H9 (cell line): ENCODE data around the gene PDGFB. TPM values are rescaled to one million over a fixed set of nuclear protein-coding genes. Genes with fewer than 3 reads are reported as not detected.

ENCODE experiments used
- DNase-seq: peaks from one replicate; pipeline ENCODE4 v3.0.0-alpha.2; 2017
- H2AFZ ChIP-seq: one replicate; pipeline ENCODE4 v1.6.1; 2013; ENCODE audit warnings: mild to moderate bottlenecking, low read length, control low read depth, moderate library complexity
- H2AK5ac ChIP-seq: 2 replicates; pipeline ENCODE4 v1.6.1; 2013; ENCODE audit warnings: low read length, control low read depth, mixed read lengths; ENCODE audit not compliant: insufficient read length
- H2BK120ac ChIP-seq: one replicate; pipeline ENCODE4 v1.6.1; 2013; ENCODE audit warnings: low read depth, mild to moderate bottlenecking, low read length, control low read depth, inconsistent platforms; ENCODE audit not compliant: poor library complexity, severe bottlenecking
- H2BK12ac ChIP-seq: 2 replicates; pipeline ENCODE4 v1.6.1; 2013; ENCODE audit warnings: low read length, control low read depth, mixed read lengths, low read depth; ENCODE audit not compliant: insufficient read length
- H2BK15ac ChIP-seq: 2 replicates; pipeline ENCODE4 v1.6.1; 2013; ENCODE audit warnings: low read depth, low read length, control low read depth
- H2BK20ac ChIP-seq: one replicate; pipeline ENCODE4 v1.6.1; 2013; ENCODE audit warnings: low read depth, mild to moderate bottlenecking, low read length, control low read depth, inconsistent platforms; ENCODE audit not compliant: poor library complexity, severe bottlenecking
- H2BK5ac ChIP-seq: 2 replicates; pipeline ENCODE4 v1.6.1; 2013; ENCODE audit warnings: low read length, control low read depth, mixed read lengths; ENCODE audit not compliant: insufficient read length
- H3K14ac ChIP-seq: 2 replicates; pipeline ENCODE4 v1.6.1; 2013; ENCODE audit warnings: low read length, control low read depth; ENCODE audit not compliant: insufficient read depth
- H3K18ac ChIP-seq: 2 replicates; pipeline ENCODE4 v1.6.1; 2013; ENCODE audit warnings: low read depth, mild to moderate bottlenecking, mixed read lengths, low read length, control low read depth; ENCODE audit not compliant: insufficient read length
- H3K23ac ChIP-seq: 2 replicates; pipeline ENCODE4 v1.6.1; 2013; ENCODE audit warnings: low read length, control low read depth, mixed read lengths, low read depth; ENCODE audit not compliant: insufficient read length
- H3K23me2 ChIP-seq: 2 replicates; pipeline ENCODE4 v1.6.1; 2013; ENCODE audit warnings: low read depth, mild to moderate bottlenecking, mixed read lengths, low read length, control low read depth; ENCODE audit not compliant: insufficient read length, poor library complexity, severe bottlenecking
- H3K27ac ChIP-seq: 2 replicates; pipeline ENCODE4 v1.5.1; 2013; ENCODE audit warnings: low read length, control low read depth, mixed read lengths, low read depth; ENCODE audit not compliant: insufficient read length
- H3K27me3 ChIP-seq: 2 replicates; pipeline ENCODE4 v1.6.1; 2013; ENCODE audit warnings: low read length, control low read depth, inconsistent platforms; ENCODE audit not compliant: insufficient read depth
- H3K4ac ChIP-seq: 2 replicates; pipeline ENCODE4 v1.6.1; 2013; ENCODE audit warnings: low read depth, mild to moderate bottlenecking, control low read depth, inconsistent platforms, low read length, moderate library complexity
- H3K4me1 ChIP-seq: 2 replicates; pipeline ENCODE4 v1.6.1; 2013; ENCODE audit warnings: low read length, control low read depth, inconsistent platforms; ENCODE audit not compliant: insufficient read depth
- H3K4me2 ChIP-seq: 2 replicates; pipeline ENCODE4 v1.6.1; 2013; ENCODE audit warnings: low read length, control low read depth, mixed read lengths; ENCODE audit not compliant: insufficient read length, insufficient read depth
- H3K56ac ChIP-seq: 2 replicates; pipeline ENCODE4 v1.6.1; 2013; ENCODE audit warnings: low read depth, mild to moderate bottlenecking, mixed read lengths, low read length, control low read depth; ENCODE audit not compliant: insufficient read length
- H3K79me1 ChIP-seq: 2 replicates; pipeline ENCODE4 v1.6.1; 2013; ENCODE audit warnings: low read depth, mild to moderate bottlenecking, moderate library complexity, low read length, control low read depth, inconsistent platforms; ENCODE audit not compliant: insufficient read depth, poor library complexity, severe bottlenecking
- H3K79me2 ChIP-seq: 2 replicates; pipeline ENCODE4 v1.6.1; 2013; ENCODE audit warnings: low read length, control low read depth, inconsistent platforms; ENCODE audit not compliant: insufficient read depth
- H3K9ac ChIP-seq: 2 replicates; pipeline ENCODE4 v1.6.1; 2013; ENCODE audit warnings: low read length, control low read depth, mixed read lengths; ENCODE audit not compliant: insufficient read length; ENCODE audit errors: extremely low read depth
- H3K9me3 ChIP-seq: one replicate; pipeline ENCODE4 v1.6.1; 2013; ENCODE audit warnings: low read depth, low read length, inconsistent platforms; ENCODE audit not compliant: control insufficient read depth
- H3T11ph ChIP-seq: one replicate; pipeline ENCODE4 v1.6.1; 2013; ENCODE audit warnings: mild to moderate bottlenecking, low read length, control low read depth, inconsistent platforms
- H4K20me1 ChIP-seq: one replicate; pipeline ENCODE4 v1.6.1; 2013; ENCODE audit not compliant: control insufficient read depth, insufficient read length, insufficient read depth
- H4K5ac ChIP-seq: 2 replicates; pipeline ENCODE4 v1.6.1; 2013; ENCODE audit warnings: low read depth, mild to moderate bottlenecking, mixed read lengths, low read length, control low read depth; ENCODE audit not compliant: insufficient read length
- H4K8ac ChIP-seq: replicated peaks from 2 replicates; pipeline ENCODE4 v1.6.1; 2013; ENCODE audit warnings: low read length, control low read depth, mixed read lengths, low read depth; ENCODE audit not compliant: insufficient read length
- H4K91ac ChIP-seq: 2 replicates; pipeline ENCODE4 v1.6.1; 2013; ENCODE audit warnings: low read depth, mild to moderate bottlenecking, moderate library complexity, mixed read lengths, low read length, control low read depth; ENCODE audit not compliant: insufficient read length
- H3K27ac Mint-ChIP-seq, 3 experiments: 2 replicates in 2 of 3; 3 replicates in 1 of 3; pipeline ENCODE4 v1.8.0; 2020 to 2021; ENCODE audit warnings: mixed read lengths in 3 of 3, mild to moderate bottlenecking in 1 of 3, moderate library complexity in 1 of 3
- H3K27me3 Mint-ChIP-seq: 2 replicates; pipeline ENCODE4 v1.8.0; 2021; ENCODE audit warnings: low read depth, mild to moderate bottlenecking, moderate library complexity, mixed read lengths
- H3K36me3 Mint-ChIP-seq, 3 experiments: 2 replicates in 2 of 3; 3 replicates in 1 of 3; pipeline ENCODE4 v1.8.0; 2020 to 2021; ENCODE audit warnings: low read depth in 3 of 3, mixed read lengths in 3 of 3; ENCODE audit not compliant: insufficient read depth in 1 of 3
- H3K4me1 Mint-ChIP-seq, 2 experiments: 2 replicates each; pipeline ENCODE4 v1.8.0; 2020; ENCODE audit warnings: mixed read lengths in 2 of 2
- H3K4me3 Mint-ChIP-seq, 2 experiments: 2 replicates in 1 of 2; 3 replicates in 1 of 2; pipeline ENCODE4 v1.8.0; 2020 to 2021; ENCODE audit warnings: mild to moderate bottlenecking in 2 of 2, mixed read lengths in 2 of 2, moderate library complexity in 1 of 2
- H3K9me3 Mint-ChIP-seq, 2 experiments: 2 replicates in 1 of 2; 3 replicates in 1 of 2; pipeline ENCODE4 v1.8.0; 2020; ENCODE audit warnings: mild to moderate bottlenecking in 2 of 2, mixed read lengths in 2 of 2, moderate library complexity in 1 of 2
- WGBS: extraction: QIAGEN DNeasy Blood & Tissue Kit; methylation state at CpG from one replicate; pipeline ENCODE4 v1.1.7; 2013; ENCODE audit warnings: missing lambda C conversion rate, low lambda C conversion rate, mixed read lengths; ENCODE audit not compliant: insufficient read length; ENCODE audit errors: extremely low coverage; 5-methylcytosine and 5-hydroxymethylcytosine counted together
- total RNA-seq: library from RNA; stranded (reverse); gene quantifications from 2 replicates; pipeline ENCODE4 v1.2.1, GENCODE V29; 2021
- TF ChIP-seq, protein P1 (sequence below): fragments of 200-600 bp; sonication (generic); conservative IDR thresholded peaks from 3 replicates; pipeline ENCODE4 v1.8.0; 2021; ENCODE audit warnings: antibody characterized with exemption, mild to moderate bottlenecking

PDGFB gene
- total RNA-seq, 1 experiment from 2014 or later, result 6.1 TPM

DNA sequence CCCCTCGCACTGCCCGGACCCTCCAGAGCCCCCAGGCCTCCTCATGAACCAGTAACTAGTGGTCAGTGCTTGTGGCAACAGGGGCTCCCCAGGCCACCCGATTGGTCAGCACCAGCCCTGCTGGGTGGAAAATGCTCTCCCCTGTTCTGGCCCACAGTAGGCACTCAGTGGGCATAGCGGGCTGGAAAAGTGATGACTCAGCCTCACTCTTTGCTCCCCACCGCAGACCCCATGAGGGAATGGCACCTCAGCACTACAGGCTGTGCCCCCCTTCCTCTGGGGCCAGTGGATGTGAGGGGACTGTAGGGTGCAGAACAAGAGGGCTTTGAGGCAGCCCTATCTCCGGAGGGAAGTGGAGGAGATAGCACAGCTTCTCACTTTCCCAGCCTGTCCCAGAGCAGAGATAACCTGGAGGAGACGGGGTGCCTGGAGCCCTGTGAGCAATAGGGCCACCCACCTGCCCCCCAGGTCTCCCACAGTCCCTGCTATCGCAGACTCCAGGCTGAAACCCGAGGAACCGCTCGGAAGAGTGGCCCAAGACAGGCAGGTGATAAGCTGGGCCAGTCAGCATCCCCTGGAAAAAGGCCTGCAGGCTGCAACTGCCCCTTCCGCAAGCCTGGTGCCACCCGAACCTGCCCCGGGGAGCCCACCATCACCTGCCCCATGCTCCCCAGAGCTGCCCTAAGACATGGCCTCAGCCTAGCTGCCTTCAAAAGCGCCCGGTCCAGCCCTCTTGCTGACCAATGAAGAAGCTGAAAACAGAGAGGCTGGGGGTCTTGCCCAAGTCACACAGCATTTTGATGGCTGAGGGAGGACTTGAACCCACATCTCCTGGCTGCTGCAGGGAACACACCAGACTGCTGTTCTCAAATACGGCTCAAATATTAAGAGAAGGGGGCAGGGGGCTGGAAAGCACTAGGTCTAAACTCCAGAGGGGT is 29.4 kb upstream of the PDGFB start:
- TF ChIP-seq, protein P1, sequence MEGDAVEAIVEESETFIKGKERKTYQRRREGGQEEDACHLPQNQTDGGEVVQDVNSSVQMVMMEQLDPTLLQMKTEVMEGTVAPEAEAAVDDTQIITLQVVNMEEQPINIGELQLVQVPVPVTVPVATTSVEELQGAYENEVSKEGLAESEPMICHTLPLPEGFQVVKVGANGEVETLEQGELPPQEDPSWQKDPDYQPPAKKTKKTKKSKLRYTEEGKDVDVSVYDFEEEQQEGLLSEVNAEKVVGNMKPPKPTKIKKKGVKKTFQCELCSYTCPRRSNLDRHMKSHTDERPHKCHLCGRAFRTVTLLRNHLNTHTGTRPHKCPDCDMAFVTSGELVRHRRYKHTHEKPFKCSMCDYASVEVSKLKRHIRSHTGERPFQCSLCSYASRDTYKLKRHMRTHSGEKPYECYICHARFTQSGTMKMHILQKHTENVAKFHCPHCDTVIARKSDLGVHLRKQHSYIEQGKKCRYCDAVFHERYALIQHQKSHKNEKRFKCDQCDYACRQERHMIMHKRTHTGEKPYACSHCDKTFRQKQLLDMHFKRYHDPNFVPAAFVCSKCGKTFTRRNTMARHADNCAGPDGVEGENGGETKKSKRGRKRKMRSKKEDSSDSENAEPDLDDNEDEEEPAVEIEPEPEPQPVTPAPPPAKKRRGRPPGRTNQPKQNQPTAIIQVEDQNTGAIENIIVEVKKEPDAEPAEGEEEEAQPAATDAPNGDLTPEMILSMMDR, result no peak
- H2BK15ac ChIP-seq, result no peak overlapping the region
- H3K79me2 ChIP-seq, result no peaks in the 10 kb centered on the region
- peaks cover 12 to 19% of the 10 kb centered on the region in 2 experiments for H3K4me1 Mint-ChIP-seq
- H3K4ac ChIP-seq, result no peak overlapping the region
- no peak overlapping the region for H3K4me2 ChIP-seq
- H3K4me3 Mint-ChIP-seq, result no peak overlapping the region
- no peak overlapping the region for H2BK5ac ChIP-seq
- no peak overlapping the region for H3K14ac ChIP-seq
- no peak overlapping the region for H4K5ac ChIP-seq
- H3K27ac Mint-ChIP-seq, result no peak overlapping the region
- no CpG with 5 or more reads among the region's 17 CpGs for WGBS
- H3K9ac ChIP-seq, result no peak overlapping the region
- H2AK5ac ChIP-seq, result no peak overlapping the region
- H2BK120ac ChIP-seq, result no peak overlapping the region
- H2BK20ac ChIP-seq, result no peak overlapping the region
- H3K23ac ChIP-seq, result no peak overlapping the region
- H3K18ac ChIP-seq, result no peak overlapping the region
- H3K23me2 ChIP-seq, result no peaks in the 10 kb centered on the region
- H3K4me1 ChIP-seq, result peaks cover under 1% of the 10 kb centered on the region; the same call in 1 of the 2 replicates
- H3K56ac ChIP-seq, result no peak overlapping the region
- peaks cover 7 to 20% (median 10%) of the 10 kb centered on the region in 3 experiments; a peak in 4 of 7 replicates for H3K36me3 Mint-ChIP-seq
- no peaks in the 10 kb centered on the region for H3K9me3 ChIP-seq
- H3K9me3 Mint-ChIP-seq, result peaks cover 13 to 15% of the 10 kb centered on the region in 2 experiments
- H3K27ac ChIP-seq, result no peak overlapping the region
- H3K27me3 Mint-ChIP-seq, result peaks cover 9% of the 10 kb centered on the region
- H2BK12ac ChIP-seq, result no peak overlapping the region
- H3T11ph ChIP-seq, result no peak overlapping the region
- H4K8ac ChIP-seq, result no peak overlapping the region
- no peak overlapping the region for H4K91ac ChIP-seq
- H3K27me3 ChIP-seq, result no peaks in the 10 kb centered on the region
- H4K20me1 ChIP-seq, result no peaks in the 10 kb centered on the region
- DNase-seq, result no peak
- no peaks in the 10 kb centered on the region for H3K79me1 ChIP-seq
- H2AFZ ChIP-seq, result no peak overlapping the region
